Hippocampal formation (tissue), 2 donors: ENCODE measurements around the gene BDNF.

Experiments
- DNase-seq, 2 donors: peaks; one replicate each; lab custom pipeline; 2025; lab: John Stamatoyannopoulos, UW

Gene BDNF

DNA sequence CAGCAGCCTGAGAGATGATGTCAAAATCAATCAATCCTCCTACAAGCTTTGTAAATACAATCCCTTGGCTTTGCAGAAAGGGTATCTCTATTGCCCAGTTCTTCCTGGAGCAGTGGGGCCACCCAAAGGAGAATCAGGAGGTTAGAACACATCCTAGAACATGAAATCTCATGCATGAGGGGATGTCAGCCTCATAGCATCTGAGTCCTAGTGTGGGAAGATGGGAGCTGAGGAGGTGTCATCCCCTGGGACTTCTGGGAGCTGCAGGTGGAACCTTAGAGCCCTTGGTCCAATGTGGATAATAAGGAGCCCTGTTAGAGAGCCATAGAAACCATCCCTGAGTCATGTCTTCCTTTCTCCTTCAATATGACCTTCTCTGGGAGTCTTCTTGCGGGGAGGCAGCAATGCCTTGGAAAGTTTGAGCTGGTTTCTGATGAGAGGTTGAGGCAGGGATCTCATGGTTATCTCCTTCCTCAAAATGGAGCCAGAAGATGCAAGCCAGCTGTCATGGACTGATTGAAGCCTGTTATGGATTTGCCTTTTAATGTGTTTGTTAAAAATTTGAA is 74.8 kb downstream of the BDNF start:
- DNase-seq, result no peak

DNA sequence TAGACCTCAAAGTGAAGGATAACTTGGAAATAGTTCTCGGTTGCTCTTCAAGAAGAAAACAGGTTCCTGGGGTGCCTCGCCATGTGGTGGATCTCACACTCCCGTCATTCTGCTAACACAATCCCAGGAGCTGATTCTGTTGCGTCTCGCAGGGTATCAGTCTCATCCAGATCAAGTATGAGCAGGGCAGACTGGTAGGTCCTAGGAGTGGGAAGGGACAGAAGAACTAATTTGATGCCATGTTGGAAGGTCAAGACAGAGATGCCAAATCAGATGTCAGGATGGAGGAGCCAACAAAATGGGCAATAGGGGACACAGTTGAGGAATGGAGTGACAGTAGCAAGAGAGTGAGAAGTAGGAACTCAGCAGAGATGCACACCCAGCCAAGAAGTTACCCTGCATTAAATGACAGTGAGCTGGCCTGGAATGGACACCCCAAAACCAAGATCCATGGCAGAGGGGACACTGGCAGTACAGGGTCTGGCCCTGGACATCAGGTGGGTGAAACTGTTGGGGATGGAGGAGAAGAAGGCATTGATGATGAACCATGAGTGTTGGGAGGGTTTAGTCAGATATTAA is 76.2 kb downstream of the BDNF start:
- DNase-seq, result no peak

DNA sequence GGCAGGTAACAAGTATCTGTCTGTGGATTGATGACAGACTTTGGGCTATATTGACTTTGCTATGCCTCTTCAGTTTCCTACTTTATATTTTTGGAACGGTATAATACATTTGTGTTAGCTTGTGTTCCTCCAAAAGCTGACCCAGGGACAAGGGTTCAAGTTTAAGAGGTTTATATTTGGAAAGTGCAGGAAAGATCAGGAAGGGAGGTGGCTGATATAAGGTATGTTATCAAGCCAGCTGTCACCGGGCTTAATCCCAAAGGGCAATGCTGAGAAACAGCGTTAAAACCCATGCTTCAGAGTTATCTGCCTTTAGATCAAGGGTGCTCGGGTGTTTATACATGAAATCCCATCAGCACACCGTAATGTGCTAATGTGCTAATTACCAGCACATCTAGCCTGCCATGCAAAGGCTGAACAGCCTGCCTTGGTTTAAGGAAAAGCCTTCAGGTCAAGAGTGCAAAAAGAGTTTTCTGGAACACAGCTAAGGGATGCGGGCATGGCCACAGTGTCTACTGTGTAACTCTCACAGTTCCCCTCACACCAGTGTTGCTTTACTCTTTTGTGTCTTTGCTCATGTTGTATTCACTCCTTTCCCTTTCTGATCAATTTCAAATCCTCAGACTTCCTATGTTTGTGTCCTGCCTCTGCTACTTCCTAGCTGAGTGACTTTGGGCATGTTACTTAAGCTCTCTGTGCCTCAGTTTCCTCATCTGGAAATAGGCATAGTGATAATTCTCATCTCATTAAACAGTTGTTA is 77.5 kb downstream of the BDNF start:
- no peak for DNase-seq

DNA sequence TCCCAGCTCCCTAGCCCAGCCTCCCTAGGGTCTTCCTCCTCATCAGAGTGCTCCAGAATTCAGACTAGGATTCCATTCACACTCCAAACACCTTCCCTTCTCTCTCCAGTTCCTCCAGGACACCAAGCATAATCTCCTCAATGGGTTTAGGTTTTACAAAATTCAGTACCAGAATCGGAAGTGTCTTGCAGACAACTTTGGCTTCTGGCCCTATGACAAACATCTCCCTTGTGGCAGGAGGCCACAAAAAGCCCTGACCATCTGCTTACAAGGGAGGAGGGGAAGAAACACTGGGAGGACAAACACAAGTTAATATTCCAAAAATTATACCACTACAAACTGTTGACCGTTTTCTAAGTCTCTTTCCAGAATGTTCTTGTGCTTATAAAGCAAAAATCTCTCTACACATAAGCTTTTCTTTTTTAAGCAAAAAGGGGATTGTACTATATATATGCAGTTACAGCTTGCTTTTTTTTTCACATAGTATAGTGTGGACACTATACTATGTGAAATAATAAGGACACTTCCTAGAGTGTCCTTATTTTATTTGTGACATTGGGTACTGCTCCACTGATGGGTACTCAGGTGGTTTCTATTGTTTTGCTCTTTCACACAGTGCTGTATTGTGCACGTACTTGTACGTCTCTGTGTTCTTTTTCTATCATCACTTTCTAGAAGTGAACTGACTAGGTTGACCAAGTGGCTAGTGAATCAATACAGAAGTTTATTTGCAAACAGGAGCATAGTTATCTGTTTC is 78.7 kb downstream of the BDNF start:
- no peak for DNase-seq

DNA sequence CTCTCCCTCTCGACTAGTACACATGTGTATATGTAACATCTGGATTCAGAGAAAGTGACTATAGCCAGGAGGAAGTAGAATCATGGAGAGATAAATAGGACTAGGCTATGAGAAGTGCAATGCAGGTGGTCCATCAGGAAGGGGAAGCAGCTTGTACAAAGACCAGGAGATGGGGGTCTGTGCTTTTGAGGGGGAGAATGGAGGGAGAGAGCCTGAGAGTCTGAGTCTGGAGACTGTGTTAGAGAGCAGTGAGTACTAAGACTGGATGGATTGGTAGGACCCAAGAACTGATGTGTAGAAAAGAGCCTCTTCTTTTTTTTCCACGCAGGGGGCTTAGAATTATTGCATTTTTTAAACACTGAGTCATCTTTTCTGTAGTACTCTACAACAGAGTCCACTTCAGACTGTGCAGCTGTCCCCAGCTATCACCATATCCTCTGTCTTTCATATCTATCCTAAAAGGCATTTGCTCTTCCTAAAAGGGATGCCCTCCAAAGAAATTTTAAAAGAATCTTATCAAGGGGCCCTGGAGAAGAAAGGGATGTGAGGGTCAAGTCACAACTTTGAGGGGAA is 80.4 kb downstream of the BDNF start:
- DNase-seq, result no peak

DNA sequence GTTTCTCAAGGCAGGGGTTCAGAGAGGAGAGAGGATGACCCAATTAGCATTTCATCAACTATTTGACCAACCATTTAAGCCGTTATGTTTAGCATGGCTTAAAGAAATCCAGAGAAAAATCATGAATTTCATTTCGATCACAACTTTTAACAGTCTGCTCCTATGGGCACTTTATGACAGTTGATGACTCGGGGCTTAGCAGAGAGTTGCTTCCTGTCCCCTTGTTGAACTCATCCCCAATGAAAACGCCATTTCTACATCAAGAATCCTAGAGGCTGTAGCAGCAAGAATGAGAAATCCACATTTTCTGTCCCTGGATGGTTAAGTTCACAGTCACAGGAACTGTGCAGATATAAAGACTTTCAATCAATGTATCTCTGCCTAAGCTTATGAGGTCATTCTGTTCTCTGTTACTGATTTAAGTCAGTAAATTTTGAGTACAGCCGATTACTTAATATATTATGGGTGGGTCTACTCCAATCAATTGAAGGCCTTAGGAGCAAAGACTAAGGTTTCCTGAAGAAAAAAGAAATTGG is 81.1 kb downstream of the BDNF start:
- no peak for DNase-seq

DNA sequence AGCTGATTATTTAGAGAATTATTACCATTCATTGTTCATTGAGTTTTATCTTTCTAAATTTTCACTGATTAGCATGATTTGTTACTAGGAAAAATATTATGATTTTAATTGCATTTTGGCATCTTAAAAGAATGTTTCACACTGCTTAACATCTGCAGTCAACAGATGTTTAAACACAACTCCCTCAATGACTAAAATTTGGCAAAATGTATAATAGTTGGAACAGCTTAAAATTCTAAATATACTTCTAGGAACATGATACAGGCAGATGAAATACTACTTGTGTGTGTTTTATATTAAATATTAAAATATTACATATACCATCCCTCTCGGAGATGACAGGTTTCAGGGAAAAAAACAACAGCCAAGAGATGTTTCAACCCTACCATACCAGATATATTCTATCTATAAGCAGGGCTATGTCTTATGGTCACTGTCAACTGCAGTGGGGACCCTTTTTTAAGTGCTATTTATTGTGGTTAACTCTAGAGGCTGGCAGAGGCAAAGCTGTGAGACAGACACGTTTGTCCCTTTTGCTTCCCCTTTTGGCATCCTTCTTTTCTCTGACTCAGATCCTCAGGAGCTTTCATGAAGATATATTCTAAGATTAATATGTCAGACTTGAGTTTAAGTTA is 81.9 kb downstream of the BDNF start:
- no peak for DNase-seq

DNA sequence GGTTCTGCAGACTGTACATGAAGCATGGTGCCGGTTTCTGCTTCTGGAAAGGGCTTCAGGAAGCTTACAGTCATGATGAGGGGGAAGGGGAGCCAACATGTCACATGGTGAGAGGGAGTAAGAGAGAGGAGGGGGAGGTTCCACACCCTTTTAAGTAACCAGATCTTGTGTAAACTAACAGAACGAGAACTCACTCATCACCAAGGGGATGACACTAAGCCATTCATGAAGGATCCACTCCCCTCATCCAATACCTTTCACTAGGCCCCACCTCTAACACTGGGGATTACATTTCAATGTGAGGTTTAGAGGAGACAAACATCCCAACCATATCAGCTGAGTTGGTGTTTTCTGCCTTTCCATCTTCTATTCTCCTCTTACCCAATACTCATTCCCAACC is 83.5 kb downstream of the BDNF start:
- DNase-seq, result no peak

DNA sequence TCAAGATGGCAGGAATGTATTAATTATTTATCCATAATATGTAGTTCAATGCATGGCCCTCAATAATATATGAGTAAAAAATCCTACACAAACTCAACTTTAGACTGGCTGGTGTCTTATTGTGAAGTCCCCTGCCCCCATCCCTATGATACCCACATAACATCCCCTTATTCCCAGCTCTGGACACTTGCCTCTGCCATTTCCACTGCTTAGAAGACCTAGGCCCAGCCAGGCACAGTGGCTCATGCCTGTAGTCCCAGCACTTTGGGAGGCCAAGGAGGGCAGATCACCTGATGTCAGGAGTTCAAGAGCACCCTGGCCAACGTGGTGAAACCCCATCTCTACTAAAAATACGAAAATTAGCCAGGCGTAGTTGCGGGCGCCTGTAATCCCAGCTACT is 84.4 kb downstream of the BDNF start:
- no peak for DNase-seq

DNA sequence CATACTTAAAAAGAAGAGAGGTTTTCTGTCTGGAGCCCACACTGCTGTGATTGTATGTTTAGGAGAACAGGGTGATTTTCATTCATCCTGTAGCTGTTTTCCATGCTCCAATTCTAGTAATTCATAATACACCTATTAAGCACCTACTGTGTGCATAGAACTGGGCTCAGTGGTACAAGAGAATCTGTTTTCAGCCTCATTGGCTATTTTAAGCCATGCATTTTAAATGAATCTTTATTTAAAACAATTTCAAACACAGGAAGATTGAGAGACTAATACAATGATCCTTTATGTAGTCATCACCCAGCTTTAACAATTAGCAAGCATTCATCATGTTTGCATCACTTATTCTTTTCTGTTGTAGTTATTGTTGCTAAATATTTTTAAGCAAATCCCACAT is 86.2 kb downstream of the BDNF start:
- no peak for DNase-seq

DNA sequence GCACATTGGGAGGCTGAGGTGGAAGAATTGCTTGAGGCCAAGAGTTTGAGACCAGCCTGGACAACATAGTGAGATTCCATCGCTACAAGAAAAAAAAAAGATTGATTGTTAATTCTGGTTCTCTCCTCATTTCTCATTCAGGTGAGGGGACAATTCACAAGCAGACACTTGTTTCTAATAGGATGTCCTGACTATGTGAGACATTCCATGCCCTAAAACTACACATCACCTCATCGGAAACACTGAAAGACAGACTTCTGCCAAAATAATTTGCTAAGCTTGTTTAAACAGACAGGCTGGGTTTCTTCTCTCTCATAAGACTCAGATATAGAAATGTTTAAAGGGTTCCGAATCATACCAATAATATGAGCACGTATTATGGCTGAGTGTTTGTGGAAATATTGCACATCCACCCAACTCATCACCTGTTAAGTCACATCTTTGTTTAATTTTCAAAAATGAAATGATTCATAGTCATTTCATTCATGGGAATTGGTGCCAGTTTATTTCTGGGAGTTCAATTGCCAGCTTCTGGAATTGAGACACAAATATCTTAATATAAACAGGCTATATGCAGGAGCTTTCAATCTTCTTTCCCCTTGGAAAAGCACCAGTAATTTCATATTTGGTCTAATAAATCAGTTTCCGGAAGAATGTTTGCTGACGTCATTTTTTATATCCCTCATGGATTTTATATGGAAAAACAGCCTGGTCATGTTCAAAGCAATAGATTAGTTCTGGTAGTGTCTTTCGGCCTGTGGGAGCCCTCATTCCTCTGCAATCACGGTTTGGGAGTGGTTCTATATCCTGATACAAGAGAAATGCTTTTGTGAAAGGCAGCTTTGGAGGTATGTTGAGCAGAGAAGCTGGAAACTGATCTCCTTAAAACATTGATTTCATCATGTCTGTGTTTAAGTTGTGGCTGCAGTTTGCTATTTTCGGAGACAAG is 87.0 kb downstream of the BDNF start:
- no peak for DNase-seq

DNA sequence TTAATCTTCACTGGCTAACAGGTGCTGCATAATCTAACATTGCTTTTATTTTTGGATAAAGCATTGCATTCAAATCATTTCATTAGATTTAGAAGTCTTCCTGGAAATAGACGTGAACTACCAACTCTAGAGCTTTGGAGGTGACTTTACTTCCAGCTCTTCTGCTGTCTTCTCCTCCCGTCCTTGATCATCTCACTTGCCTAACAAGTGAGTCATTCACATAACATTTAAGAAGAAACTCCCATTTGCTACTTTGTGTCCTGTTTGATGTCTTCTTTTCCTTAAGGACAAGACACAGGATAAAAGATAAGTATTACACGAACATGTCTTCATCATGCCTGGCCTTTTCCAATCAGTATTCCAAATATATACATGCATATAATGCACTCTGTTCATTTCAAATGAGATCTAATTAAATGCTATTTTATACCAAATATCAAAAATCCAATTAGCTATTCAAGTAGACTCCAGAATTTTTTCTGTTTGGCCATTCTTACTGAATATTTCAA is 88.3 kb downstream of the BDNF start:
- no peak for DNase-seq

DNA sequence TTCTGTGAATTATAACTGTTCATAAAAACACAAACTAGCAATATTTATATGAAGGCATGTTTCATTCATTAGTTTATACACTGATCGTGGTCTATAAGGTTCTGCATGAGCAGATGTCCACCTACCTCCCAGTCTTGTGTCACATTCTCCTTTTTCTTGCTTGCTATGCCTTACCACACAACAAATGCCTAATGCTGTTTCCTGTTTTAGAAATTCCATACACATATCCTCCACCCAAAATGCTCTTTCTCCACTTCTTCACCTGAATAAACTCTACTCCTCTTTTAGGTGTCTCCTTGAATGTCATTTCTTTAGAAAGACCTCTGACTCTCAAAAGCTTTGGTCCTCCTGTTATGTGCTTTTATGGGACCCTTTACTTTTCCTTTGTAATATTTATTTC is 88.9 kb downstream of the BDNF start:
- no peak for DNase-seq

DNA sequence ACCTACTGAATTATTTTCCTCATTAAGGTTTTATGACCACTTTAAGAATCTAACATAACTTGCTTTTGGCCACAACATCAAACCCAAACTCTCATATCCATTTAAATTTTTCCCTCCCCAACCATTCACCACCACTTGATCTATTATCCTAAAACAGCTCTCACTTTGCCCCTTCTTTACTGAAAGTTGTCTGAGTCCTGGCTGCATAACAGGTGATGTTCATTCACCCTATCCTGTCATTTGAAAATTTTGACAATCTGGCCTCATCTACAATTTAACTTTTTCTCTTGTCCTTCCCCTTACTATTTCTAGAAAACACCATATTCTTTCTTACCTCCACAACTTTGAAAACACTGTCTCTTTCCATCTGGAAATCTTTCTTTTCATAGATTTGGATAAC is 89.3 kb downstream of the BDNF start:
- DNase-seq, result no peak

DNA sequence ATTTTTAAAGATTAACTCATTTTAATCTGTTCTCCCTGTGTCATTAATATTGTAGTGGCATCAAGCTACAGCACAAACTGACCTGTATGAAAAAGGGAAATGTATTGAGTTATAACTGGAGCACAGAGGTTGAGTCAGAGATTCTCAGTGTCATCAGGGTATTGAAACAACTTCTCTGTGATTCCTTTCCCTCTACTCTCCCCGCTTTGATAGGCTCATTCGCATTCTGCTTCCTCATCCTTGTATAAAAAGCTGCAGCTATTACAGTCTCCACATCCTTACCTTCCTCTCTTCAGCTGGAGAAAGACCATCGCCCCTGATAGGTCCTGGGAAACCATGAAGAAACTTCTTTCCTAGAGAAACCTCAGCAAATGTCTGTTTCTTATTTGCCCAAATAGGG is 90.0 kb downstream of the BDNF start:
- no peak for DNase-seq

DNA sequence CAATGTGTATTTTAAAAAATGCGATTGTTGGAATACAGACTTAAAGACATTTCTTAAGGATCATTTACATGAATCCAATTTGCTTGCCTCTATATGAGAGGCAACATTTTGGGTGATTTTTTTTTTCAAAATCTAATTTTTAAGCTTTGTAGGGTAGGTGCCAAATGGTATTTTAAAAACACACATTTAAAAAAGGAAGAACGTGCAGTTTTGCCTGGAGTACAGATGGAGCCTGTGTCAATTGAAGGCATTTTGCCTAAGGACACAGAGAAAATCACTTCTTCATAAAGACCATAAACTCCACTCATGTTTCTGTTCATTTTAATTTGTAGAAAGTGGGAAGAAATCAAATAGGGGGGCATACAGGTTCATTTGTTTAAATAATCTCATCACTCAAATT is 91.3 kb downstream of the BDNF start:
- DNase-seq, result no peak

DNA sequence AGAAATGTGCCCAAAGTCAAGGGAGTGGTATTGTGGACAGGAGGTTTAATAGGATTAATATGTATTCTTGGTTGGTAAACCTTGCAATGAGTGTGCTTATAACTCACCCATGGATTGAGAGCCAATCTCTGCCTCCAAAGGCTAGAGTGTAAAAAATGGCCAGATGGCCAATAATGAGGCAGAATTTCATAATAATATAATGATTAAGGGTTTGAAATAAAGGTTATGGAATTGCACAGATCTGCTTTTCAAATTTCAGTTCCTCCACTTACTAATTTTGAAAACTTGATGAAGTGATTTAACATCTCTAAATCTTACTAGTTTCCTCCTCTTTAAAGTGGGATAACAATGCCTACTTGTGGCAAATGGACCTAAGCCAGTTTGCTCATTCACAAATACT is 94.8 kb downstream of the BDNF start:
- DNase-seq, result no peak
